Mucosa of gallbladder (tissue), 1 donor: ENCODE measurements around the gene ZSWIM6. TPM values are rescaled to one million over a fixed set of nuclear protein-coding genes. Genes with fewer than 3 reads are reported as not detected.

Experiments used
- DNase-seq: peaks from one replicate; pipeline ENCODE4 v3.0.0-alpha.2; 2020; ENCODE audit warnings: low spot score
- total RNA-seq: library from RNA; stranded (reverse); gene quantifications from one replicate; pipeline ENCODE4 v1.2.1, GENCODE V29; 2021
- donor health status: DM: no; HTN: no; CAD: no.

The ZSWIM6 gene
- total RNA-seq, 1 donor from 2014 or later, result 23.5 TPM

GRCh38 chr5:61332851-61333320, 828 bp downstream of the ZSWIM6 start:
- peak; percentile 37 for DNase-seq

- peak; percentile 34 for DNase-seq
Measured at GRCh38 chr5:61333321-61333953, 1.4 kb downstream of the ZSWIM6 start.

- no peak for DNase-seq
Measured at GRCh38 chr5:61333954-61334867, 2.2 kb downstream of the ZSWIM6 start.

GRCh38 chr5:61334868-61335615, 3.0 kb downstream of the ZSWIM6 start:
- no peak for DNase-seq

- DNase-seq, result no peak
Measured at GRCh38 chr5:61339764-61340163, 7.7 kb downstream of the ZSWIM6 start.

- no peak for DNase-seq
Measured at GRCh38 chr5:61340775-61341361, 8.8 kb downstream of the ZSWIM6 start.

- no peak for DNase-seq
Measured at GRCh38 chr5:61342071-61342501, 10.0 kb downstream of the ZSWIM6 start.

GRCh38 chr5:61344187-61344944, 12.3 kb downstream of the ZSWIM6 start:
- DNase-seq, result no peak

- DNase-seq, result no peak
Measured at GRCh38 chr5:61346511-61346910, 14.5 kb downstream of the ZSWIM6 start.

GRCh38 chr5:61347080-61347479, 15.0 kb downstream of the ZSWIM6 start:
- no peak for DNase-seq

- no peak for DNase-seq
Measured at GRCh38 chr5:61348447-61348846, 16.4 kb downstream of the ZSWIM6 start.

- DNase-seq, result no peak
Measured at GRCh38 chr5:61349935-61350334, 17.9 kb downstream of the ZSWIM6 start.

GRCh38 chr5:61350535-61350934, 18.5 kb downstream of the ZSWIM6 start:
- DNase-seq, result no peak

- DNase-seq, result no peak
Measured at GRCh38 chr5:61351733-61352132, 19.7 kb downstream of the ZSWIM6 start.

- DNase-seq, result no peak
Measured at GRCh38 chr5:61352180-61352579, 20.1 kb downstream of the ZSWIM6 start.

GRCh38 chr5:61352612-61353156, 20.6 kb downstream of the ZSWIM6 start:
- DNase-seq, result no peak

- DNase-seq, result no peak
Measured at GRCh38 chr5:61353293-61353692, 21.2 kb downstream of the ZSWIM6 start.

GRCh38 chr5:61354199-61354598, 22.1 kb downstream of the ZSWIM6 start:
- no peak for DNase-seq

GRCh38 chr5:61357745-61358144, 25.7 kb downstream of the ZSWIM6 start:
- no peak for DNase-seq

- no peak for DNase-seq
Measured at GRCh38 chr5:61362796-61363368, 30.8 kb downstream of the ZSWIM6 start.
